Measurements from ENCODE around the gene USH2A.

Gene USH2A

DNA sequence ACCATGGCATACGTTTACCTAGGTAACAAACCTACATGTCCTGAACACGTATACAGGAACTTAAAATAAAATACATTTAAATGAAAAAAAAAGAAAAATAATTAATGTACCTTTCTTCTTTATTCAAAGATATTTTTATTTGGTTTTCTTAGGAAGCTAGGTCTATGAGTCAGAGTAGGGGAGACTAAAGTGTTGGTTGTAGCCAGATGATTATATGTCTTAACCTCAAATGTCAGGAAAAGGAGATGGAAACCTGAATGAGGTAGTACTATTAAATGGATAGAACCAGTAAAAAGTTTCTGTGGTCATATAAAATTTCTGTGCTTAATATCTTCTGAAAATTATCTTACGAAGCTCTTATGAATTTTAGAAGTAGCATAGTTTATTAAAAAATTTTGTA is 580.3 kb downstream of the USH2A start:
- TF ChIP-seq, protein P1, sequence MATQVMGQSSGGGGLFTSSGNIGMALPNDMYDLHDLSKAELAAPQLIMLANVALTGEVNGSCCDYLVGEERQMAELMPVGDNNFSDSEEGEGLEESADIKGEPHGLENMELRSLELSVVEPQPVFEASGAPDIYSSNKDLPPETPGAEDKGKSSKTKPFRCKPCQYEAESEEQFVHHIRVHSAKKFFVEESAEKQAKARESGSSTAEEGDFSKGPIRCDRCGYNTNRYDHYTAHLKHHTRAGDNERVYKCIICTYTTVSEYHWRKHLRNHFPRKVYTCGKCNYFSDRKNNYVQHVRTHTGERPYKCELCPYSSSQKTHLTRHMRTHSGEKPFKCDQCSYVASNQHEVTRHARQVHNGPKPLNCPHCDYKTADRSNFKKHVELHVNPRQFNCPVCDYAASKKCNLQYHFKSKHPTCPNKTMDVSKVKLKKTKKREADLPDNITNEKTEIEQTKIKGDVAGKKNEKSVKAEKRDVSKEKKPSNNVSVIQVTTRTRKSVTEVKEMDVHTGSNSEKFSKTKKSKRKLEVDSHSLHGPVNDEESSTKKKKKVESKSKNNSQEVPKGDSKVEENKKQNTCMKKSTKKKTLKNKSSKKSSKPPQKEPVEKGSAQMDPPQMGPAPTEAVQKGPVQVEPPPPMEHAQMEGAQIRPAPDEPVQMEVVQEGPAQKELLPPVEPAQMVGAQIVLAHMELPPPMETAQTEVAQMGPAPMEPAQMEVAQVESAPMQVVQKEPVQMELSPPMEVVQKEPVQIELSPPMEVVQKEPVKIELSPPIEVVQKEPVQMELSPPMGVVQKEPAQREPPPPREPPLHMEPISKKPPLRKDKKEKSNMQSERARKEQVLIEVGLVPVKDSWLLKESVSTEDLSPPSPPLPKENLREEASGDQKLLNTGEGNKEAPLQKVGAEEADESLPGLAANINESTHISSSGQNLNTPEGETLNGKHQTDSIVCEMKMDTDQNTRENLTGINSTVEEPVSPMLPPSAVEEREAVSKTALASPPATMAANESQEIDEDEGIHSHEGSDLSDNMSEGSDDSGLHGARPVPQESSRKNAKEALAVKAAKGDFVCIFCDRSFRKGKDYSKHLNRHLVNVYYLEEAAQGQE (IDR thresholded peaks at IDR 0.05; ENCODE audit: low read depth): no peak
- no peak for TF ChIP-seq TCF12 (IDR thresholded peaks at IDR 0.05; ENCODE audit: low read depth)
- no peak for TF ChIP-seq TEAD4 (IDR thresholded peaks at IDR 0.05)
- TF ChIP-seq RAD21 (IDR thresholded peaks at IDR 0.05; ENCODE audit: low read depth): no peak
- no peak for TF ChIP-seq CREB1 (IDR thresholded peaks at IDR 0.05; ENCODE audit: low read depth)
- no peak for TF ChIP-seq NFIC (IDR thresholded peaks at IDR 0.05)
- TF ChIP-seq TAF1 (IDR thresholded peaks at IDR 0.05; ENCODE audit: low read depth): no peak
- no peak for TF ChIP-seq YY1 (IDR thresholded peaks at IDR 0.05; ENCODE audit: low read depth)
- TF ChIP-seq CEBPB (IDR thresholded peaks at IDR 0.05): no peak
- TF ChIP-seq, protein P2, sequence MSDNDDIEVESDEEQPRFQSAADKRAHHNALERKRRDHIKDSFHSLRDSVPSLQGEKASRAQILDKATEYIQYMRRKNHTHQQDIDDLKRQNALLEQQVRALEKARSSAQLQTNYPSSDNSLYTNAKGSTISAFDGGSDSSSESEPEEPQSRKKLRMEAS (IDR thresholded peaks at IDR 0.05): no peak
- no peak for TF ChIP-seq EGR1 (IDR thresholded peaks at IDR 0.05)
- TF ChIP-seq ZBTB7A (IDR thresholded peaks at IDR 0.05; ENCODE audit: low read depth): no peak
- TF ChIP-seq EP300 (IDR thresholded peaks at IDR 0.05; ENCODE audit: borderline replicate concordance): no peak
- no peak for TF ChIP-seq FOXM1 (IDR thresholded peaks at IDR 0.05; ENCODE audit: borderline replicate concordance, low read depth)
- TF ChIP-seq, protein P3, sequence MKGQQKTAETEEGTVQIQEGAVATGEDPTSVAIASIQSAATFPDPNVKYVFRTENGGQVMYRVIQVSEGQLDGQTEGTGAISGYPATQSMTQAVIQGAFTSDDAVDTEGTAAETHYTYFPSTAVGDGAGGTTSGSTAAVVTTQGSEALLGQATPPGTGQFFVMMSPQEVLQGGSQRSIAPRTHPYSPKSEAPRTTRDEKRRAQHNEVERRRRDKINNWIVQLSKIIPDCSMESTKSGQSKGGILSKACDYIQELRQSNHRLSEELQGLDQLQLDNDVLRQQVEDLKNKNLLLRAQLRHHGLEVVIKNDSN (IDR thresholded peaks at IDR 0.05): no peak

DNA sequence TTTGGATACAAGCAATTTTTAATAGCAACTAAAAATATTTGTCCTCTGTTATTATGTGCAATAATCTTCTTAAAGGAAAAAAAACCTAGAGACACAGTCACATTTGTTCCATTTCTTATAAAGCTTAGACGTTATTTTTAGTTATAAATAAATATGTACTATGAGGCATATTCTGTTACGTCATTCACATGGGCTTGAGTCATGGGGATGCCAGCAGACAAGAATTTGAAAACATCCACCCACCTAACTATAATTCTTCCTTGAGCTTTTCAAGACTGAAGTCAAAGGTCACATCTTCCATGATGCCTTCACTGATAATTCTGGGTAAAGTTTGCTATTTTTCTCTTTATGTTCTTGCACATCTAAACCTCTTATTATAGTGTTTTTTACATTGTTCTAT is 587.3 kb downstream of the USH2A start:
- TF ChIP-seq TCF12 (IDR thresholded peaks at IDR 0.05; ENCODE audit: low read depth): no peak
- TF ChIP-seq, protein P3 (IDR thresholded peaks at IDR 0.05): no peak
- no peak for TF ChIP-seq TEAD4 (IDR thresholded peaks at IDR 0.05)
- no peak for TF ChIP-seq TAF1 (IDR thresholded peaks at IDR 0.05; ENCODE audit: low read depth)
- TF ChIP-seq, protein P1 (IDR thresholded peaks at IDR 0.05; ENCODE audit: low read depth): no peak
- TF ChIP-seq NFIC (IDR thresholded peaks at IDR 0.05): no peak
- no peak for TF ChIP-seq CEBPB (IDR thresholded peaks at IDR 0.05)
- TF ChIP-seq CREB1 (IDR thresholded peaks at IDR 0.05; ENCODE audit: low read depth): no peak
- no peak for TF ChIP-seq YY1 (IDR thresholded peaks at IDR 0.05; ENCODE audit: low read depth)
- TF ChIP-seq, protein P2 (IDR thresholded peaks at IDR 0.05): no peak
- TF ChIP-seq FOXM1 (IDR thresholded peaks at IDR 0.05; ENCODE audit: borderline replicate concordance, low read depth): no peak
- TF ChIP-seq EP300 (IDR thresholded peaks at IDR 0.05; ENCODE audit: borderline replicate concordance): no peak
- no peak for TF ChIP-seq EGR1 (IDR thresholded peaks at IDR 0.05)
- no peak for TF ChIP-seq ZBTB7A (IDR thresholded peaks at IDR 0.05; ENCODE audit: low read depth)
- TF ChIP-seq RAD21 (IDR thresholded peaks at IDR 0.05; ENCODE audit: low read depth): no peak

DNA sequence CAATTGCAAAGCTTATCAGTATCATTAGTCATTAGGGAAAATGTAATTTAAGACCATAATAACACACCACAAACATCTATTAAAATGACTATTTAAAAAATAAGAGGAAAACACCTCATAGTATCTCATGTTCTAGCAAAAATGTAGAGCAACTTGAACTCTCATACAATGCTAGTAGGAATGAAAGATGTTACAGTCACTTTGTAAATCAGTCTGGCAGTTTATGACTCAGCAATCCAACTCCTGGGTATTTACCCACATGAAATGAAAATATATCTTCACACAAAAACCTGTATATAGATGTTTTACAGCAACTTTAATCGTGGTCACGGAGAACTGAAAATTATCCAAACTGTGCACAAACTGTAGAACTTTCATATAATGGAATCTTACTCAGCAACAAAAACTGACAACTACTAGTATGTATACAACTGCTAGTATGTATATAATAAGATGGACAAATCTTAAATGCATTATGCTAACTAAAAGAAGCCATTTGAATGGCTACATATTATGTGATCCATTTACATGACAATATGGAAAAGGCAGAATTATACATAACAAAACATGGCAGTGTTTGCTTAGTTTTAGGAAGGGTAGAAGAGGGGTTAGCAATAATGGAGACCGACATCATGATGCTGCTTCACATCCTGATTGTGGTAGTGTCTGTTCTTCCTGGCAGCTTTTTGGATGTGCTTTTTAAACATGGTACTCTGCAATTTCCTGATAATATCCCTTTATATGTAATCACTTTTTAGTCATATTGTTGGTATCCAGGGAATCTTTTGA is 589.1 kb downstream of the USH2A start:
- TF ChIP-seq, protein P2 (IDR thresholded peaks at IDR 0.05): no peak
- TF ChIP-seq TCF12 (IDR thresholded peaks at IDR 0.05; ENCODE audit: low read depth): no peak
- no peak for TF ChIP-seq NFIC (IDR thresholded peaks at IDR 0.05)
- TF ChIP-seq CEBPB (IDR thresholded peaks at IDR 0.05): no peak
- TF ChIP-seq EP300 (IDR thresholded peaks at IDR 0.05; ENCODE audit: borderline replicate concordance): no peak
- TF ChIP-seq RAD21 (IDR thresholded peaks at IDR 0.05; ENCODE audit: low read depth): no peak
- TF ChIP-seq FOXM1 (IDR thresholded peaks at IDR 0.05; ENCODE audit: borderline replicate concordance, low read depth): no peak
- TF ChIP-seq EGR1 (IDR thresholded peaks at IDR 0.05): no peak

DNA sequence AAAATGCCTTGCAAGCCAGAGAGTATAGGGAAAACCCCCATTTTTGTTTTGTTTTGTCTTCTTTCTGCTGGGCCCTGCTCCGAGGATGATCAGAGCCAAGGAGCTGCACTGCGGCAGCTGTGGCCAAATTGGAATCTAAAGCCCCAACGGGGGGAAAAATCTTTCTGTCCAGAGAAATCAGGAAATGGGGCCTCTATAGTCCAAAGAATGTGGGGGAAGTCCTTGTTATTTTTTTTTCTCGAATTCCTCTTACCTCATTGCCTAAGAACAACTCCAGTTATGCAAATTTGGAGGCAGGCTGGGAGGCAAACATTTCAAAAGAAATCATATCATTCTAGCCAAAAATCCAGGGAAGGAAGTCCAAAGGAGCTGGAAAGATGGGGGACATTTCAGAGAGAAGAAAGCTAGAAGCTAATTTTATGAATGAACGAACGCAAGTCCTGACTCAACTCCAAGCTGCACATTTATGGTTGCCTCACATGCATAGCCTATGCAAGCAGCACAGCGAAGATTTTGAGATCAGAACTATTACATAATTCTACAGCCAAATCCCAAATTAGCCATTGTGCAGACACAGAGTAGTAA is 592.9 kb downstream of the USH2A start:
- TF ChIP-seq TAF1 (IDR thresholded peaks at IDR 0.05; ENCODE audit: low read depth): no peak
- no peak for TF ChIP-seq CREB1 (IDR thresholded peaks at IDR 0.05; ENCODE audit: low read depth)

DNA sequence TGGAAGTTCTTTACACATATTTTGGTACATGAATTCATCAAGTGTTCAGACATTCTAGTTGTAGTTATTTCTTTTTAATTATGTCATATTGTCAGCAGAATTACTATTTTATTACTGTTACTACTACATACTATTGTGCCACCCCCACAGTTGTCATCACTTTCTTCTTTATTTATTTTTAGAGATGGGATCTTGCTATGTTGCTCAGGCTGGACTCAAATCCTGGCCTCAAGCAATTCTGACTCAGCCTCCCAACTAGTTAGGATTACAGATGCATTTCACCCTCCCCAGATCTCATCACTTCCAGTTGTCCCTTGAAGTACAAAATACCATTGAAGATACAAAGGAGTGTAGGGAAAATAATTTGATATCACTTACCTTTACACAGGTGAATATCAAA is 598.2 kb downstream of the USH2A start:
- TF ChIP-seq, protein P2 (IDR thresholded peaks at IDR 0.05): no peak
- TF ChIP-seq TCF12 (IDR thresholded peaks at IDR 0.05; ENCODE audit: low read depth) (no peak), FOXM1 (IDR thresholded peaks at IDR 0.05; ENCODE audit: borderline replicate concordance, low read depth) (no peak), EP300 (IDR thresholded peaks at IDR 0.05; ENCODE audit: borderline replicate concordance) (no peak), RAD21 (IDR thresholded peaks at IDR 0.05; ENCODE audit: low read depth) (no peak), TEAD4 (IDR thresholded peaks at IDR 0.05) (no peak), YY1 (IDR thresholded peaks at IDR 0.05; ENCODE audit: low read depth) (no peak), CEBPB (IDR thresholded peaks at IDR 0.05) (no peak), CREB1 (IDR thresholded peaks at IDR 0.05; ENCODE audit: low read depth) (no peak), NFIC (IDR thresholded peaks at IDR 0.05) (no peak), TAF1 (IDR thresholded peaks at IDR 0.05; ENCODE audit: low read depth) (no peak), ZBTB7A (IDR thresholded peaks at IDR 0.05; ENCODE audit: low read depth) (no peak), EGR1 (IDR thresholded peaks at IDR 0.05) (no peak)
- TF ChIP-seq, protein P3 (IDR thresholded peaks at IDR 0.05): no peak
- TF ChIP-seq, protein P1 (IDR thresholded peaks at IDR 0.05; ENCODE audit: low read depth): no peak
